Stimulated activated memory B cell treated with anti-CD40 and anti-IgM and Interleukin-4, amounts not matched to agents 10 μg/mL and 1 μg/mL and 100 μg/mL, for 72 hours (primary cell): ENCODE data around the gene INMT.
"Not testable (repeated sequence)": the region's sequence is repeated elsewhere in the genome, so short reads cannot be mapped to it uniquely, and the experiment has no call there.

ENCODE experiments used
- ATAC-seq: fragments of 150-1000 bp; cut with Tn5 transposase; 2 replicates; pipeline ENCODE4 v1.10.0; 2021
- H3K27ac Mint-ChIP-seq: one replicate; pipeline ENCODE4 v1.8.0; 2022; ENCODE audit warnings: mild to moderate bottlenecking, mixed read lengths
- H3K27me3 Mint-ChIP-seq: one replicate; pipeline ENCODE4 v1.8.0; 2022; ENCODE audit warnings: mixed read lengths
- H3K36me3 Mint-ChIP-seq: one replicate; pipeline ENCODE4 v1.8.0; 2022; ENCODE audit warnings: mixed read lengths
- H3K4me1 Mint-ChIP-seq: one replicate; pipeline ENCODE4 v1.8.0; 2022; ENCODE audit warnings: mixed read lengths
- H3K4me3 Mint-ChIP-seq: one replicate; pipeline ENCODE4 v1.8.0; 2022; ENCODE audit warnings: mild to moderate bottlenecking, moderate library complexity, mixed read lengths
- H3K9me3 Mint-ChIP-seq: one replicate; pipeline ENCODE4 v1.8.0; 2022; ENCODE audit warnings: mixed read lengths

INMT gene

GRCh38 chr7:30751696-30752273 is at the start of gene INMT:
INMT (plus strand) TSS chr7:30752135; CDS start chr7:30752151, 16 bp downstream.
- peaks cover 5% of the 10 kb centered on the region for H3K9me3 Mint-ChIP-seq
- H3K27me3 Mint-ChIP-seq = no peaks in the 10 kb centered on the region
- no peak within 1 kb of the TSS for H3K27ac Mint-ChIP-seq
- no peaks in the 10 kb centered on the region for H3K4me1 Mint-ChIP-seq
- ATAC-seq = no peak
- H3K36me3 Mint-ChIP-seq = no peaks in the 10 kb centered on the region
- H3K4me3 Mint-ChIP-seq = no peak within 1 kb of the TSS

GRCh38 chr7:30702200-30702599 is 49.7 kb upstream of the INMT start:
- Mint-ChIP-seq H3K4me3 (no peak overlapping the region), H3K36me3 (no peaks in the 10 kb centered on the region), H3K4me1 (no peaks in the 10 kb centered on the region), H3K27me3 (peaks cover 35% of the 10 kb centered on the region), H3K27ac (no peak overlapping the region), H3K9me3 (no peaks in the 10 kb centered on the region)
- no peak for ATAC-seq

DNA sequence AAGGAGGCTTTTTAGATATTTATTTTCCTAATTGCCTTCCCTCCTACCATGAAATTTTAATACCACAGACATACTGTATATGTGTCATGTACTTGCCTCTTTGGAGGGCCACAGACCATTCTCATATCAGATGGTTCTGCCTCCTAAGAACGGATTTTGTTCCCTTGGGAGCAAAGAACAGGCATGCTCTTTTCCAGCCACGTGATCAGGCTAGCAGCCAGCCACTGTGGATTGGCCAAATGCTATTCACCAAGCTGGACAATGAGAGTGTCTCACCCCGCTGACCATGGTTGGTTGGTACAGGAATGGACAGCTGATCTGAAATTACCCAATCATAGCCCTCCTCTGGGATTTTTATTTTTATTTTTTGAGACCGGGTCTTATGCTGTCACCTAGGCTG is 48.2 kb upstream of the INMT start:
- no peak overlapping the region for H3K4me3 Mint-ChIP-seq
- no peaks in the 10 kb centered on the region for H3K4me1 Mint-ChIP-seq
- H3K36me3 Mint-ChIP-seq = no peaks in the 10 kb centered on the region
- peaks cover 24% of the 10 kb centered on the region for H3K27me3 Mint-ChIP-seq
- H3K27ac Mint-ChIP-seq = no peak overlapping the region
- H3K9me3 Mint-ChIP-seq = no peaks in the 10 kb centered on the region
- ATAC-seq = no peak

DNA sequence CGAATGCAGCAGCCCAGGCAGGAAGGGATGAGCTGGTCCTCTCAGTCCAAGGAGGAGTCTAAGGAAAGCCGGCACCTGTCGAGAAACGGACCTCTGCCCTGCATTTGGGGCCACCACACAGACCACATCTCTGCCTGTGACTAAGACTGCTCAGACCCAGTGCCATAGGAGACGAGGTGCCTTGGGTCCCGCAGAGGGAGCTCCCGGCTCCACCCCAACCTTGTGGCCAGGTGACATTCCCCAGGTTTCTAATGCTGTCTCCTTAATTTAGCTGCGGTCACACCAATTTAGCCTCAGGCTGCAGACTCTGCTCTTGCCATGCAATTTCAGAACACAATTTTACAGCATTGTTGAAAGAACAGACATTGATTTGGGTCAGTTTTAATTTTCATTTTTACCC is 46.9 kb upstream of the INMT start:
- Mint-ChIP-seq H3K4me1 (no peaks in the 10 kb centered on the region), H3K9me3 (no peaks in the 10 kb centered on the region), H3K27ac (no peak overlapping the region), H3K4me3 (no peak overlapping the region), H3K36me3 (no peaks in the 10 kb centered on the region), H3K27me3 (peaks cover 12% of the 10 kb centered on the region)
- no peak for ATAC-seq

- ATAC-seq = no peak
- no peaks in the 10 kb centered on the region for H3K36me3 Mint-ChIP-seq
- no peaks in the 10 kb centered on the region for H3K4me1 Mint-ChIP-seq
- no peak overlapping the region for H3K4me3 Mint-ChIP-seq
- H3K27me3 Mint-ChIP-seq = peaks cover 12% of the 10 kb centered on the region
- H3K9me3 Mint-ChIP-seq = no peaks in the 10 kb centered on the region
- no peak overlapping the region for H3K27ac Mint-ChIP-seq
Measured at GRCh38 chr7:30705596-30705995, 46.3 kb upstream of the INMT start.

- H3K36me3 Mint-ChIP-seq = no peaks in the 10 kb centered on the region
- ATAC-seq = no peak
- H3K9me3 Mint-ChIP-seq = no peaks in the 10 kb centered on the region
- no peak overlapping the region for H3K27ac Mint-ChIP-seq
- peaks cover 12% of the 10 kb centered on the region for H3K27me3 Mint-ChIP-seq
- no peak overlapping the region for H3K4me3 Mint-ChIP-seq
- H3K4me1 Mint-ChIP-seq = no peaks in the 10 kb centered on the region
Measured at GRCh38 chr7:30706316-30706715, 45.6 kb upstream of the INMT start.

- no peaks in the 10 kb centered on the region for H3K9me3 Mint-ChIP-seq
- no peak overlapping the region for H3K4me3 Mint-ChIP-seq
- no peak overlapping the region for H3K27ac Mint-ChIP-seq
- no peaks in the 10 kb centered on the region for H3K4me1 Mint-ChIP-seq
- H3K36me3 Mint-ChIP-seq = no peaks in the 10 kb centered on the region
- no peak for ATAC-seq
- peaks cover 12% of the 10 kb centered on the region for H3K27me3 Mint-ChIP-seq
Measured at GRCh38 chr7:30706908-30707307, 45.0 kb upstream of the INMT start.

- no peak for ATAC-seq
- H3K27me3 Mint-ChIP-seq = peaks cover 12% of the 10 kb centered on the region
- no peaks in the 10 kb centered on the region for H3K36me3 Mint-ChIP-seq
- no peak overlapping the region for H3K4me3 Mint-ChIP-seq
- H3K9me3 Mint-ChIP-seq = no peaks in the 10 kb centered on the region
- H3K4me1 Mint-ChIP-seq = no peaks in the 10 kb centered on the region
- no peak overlapping the region for H3K27ac Mint-ChIP-seq
Measured at GRCh38 chr7:30707391-30708357, 44.3 kb upstream of the INMT start.

DNA sequence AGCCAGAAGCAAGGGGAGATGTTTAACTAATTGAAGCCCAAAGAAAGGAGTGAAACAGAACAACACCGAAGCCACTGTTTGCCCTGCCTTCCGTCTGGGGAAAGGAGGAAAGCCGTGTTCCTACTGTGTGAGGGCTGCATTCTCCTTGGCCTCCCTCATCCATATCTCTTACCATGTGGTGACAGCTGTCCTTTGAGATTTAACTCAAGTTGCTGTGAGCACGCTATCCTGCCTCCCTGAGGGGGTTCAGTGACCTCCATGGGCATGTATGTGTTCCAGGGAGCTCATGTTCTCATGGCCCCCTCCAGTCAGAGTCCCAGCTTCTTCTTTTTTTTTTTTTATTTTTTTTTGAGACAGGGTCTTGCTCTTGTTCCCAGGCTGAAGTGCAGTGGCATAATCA is 43.5 kb upstream of the INMT start:
- Mint-ChIP-seq H3K27ac (no peak overlapping the region), H3K9me3 (no peaks in the 10 kb centered on the region), H3K4me3 (no peak overlapping the region), H3K36me3 (no peaks in the 10 kb centered on the region), H3K4me1 (no peaks in the 10 kb centered on the region), H3K27me3 (peaks cover 12% of the 10 kb centered on the region)
- no peak for ATAC-seq

- Mint-ChIP-seq H3K36me3 (no peaks in the 10 kb centered on the region), H3K27me3 (peaks cover 12% of the 10 kb centered on the region), H3K4me3 (no peak overlapping the region), H3K4me1 (no peaks in the 10 kb centered on the region), H3K9me3 (no peaks in the 10 kb centered on the region), H3K27ac (no peak overlapping the region)
- ATAC-seq = no peak
Measured at GRCh38 chr7:30708983-30709382, 43.0 kb upstream of the INMT start.

- Mint-ChIP-seq H3K4me1 (no peaks in the 10 kb centered on the region), H3K27ac (no peak overlapping the region), H3K27me3 (peaks cover 12% of the 10 kb centered on the region), H3K36me3 (no peaks in the 10 kb centered on the region), H3K9me3 (no peaks in the 10 kb centered on the region), H3K4me3 (no peak overlapping the region)
- ATAC-seq = no peak
Measured at GRCh38 chr7:30709549-30709948, 42.4 kb upstream of the INMT start.

DNA sequence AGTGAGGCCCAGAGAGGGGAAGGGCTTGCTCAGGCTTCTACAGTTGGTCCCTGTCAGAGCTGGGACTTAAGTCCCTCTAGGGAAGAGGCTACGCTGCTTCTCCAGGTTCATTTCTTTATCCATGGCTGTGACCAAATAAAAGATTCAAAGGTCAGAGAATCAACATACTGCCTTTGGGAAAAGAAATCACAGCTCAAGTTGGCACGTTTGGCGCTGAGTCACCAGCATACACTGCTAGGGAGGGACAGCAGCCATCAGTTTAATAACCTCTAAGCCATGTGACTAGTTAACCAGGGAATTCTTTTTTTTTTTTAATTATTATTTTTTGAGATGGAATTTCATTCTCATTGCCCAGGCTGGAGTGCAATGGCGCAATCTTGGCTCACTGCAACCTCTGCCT is 41.3 kb upstream of the INMT start:
- Mint-ChIP-seq H3K4me3 (no peak overlapping the region), H3K9me3 (no peaks in the 10 kb centered on the region), H3K27me3 (peaks cover 12% of the 10 kb centered on the region), H3K4me1 (no peaks in the 10 kb centered on the region), H3K36me3 (no peaks in the 10 kb centered on the region), H3K27ac (no peak overlapping the region)
- no peak for ATAC-seq

GRCh38 chr7:30713392-30713791 is 38.5 kb upstream of the INMT start:
- Mint-ChIP-seq H3K36me3 (peaks cover 5% of the 10 kb centered on the region), H3K27me3 (no peaks in the 10 kb centered on the region), H3K27ac (no peak overlapping the region), H3K4me3 (no peak overlapping the region), H3K4me1 (no peaks in the 10 kb centered on the region), H3K9me3 (peaks cover 6% of the 10 kb centered on the region)
- ATAC-seq = no peak

- Mint-ChIP-seq H3K36me3 (peaks cover 5% of the 10 kb centered on the region), H3K9me3 (peaks cover 9% of the 10 kb centered on the region), H3K27ac (no peak overlapping the region), H3K4me1 (no peaks in the 10 kb centered on the region), H3K4me3 (no peak overlapping the region), H3K27me3 (no peaks in the 10 kb centered on the region)
- no peak for ATAC-seq
Measured at GRCh38 chr7:30714129-30714528, 37.8 kb upstream of the INMT start.

GRCh38 chr7:30717181-30717580 is 34.8 kb upstream of the INMT start:
- Mint-ChIP-seq H3K27ac (no peak overlapping the region), H3K4me3 (no peak overlapping the region), H3K27me3 (no peaks in the 10 kb centered on the region), H3K9me3 (peaks cover 15% of the 10 kb centered on the region), H3K36me3 (peaks cover 14% of the 10 kb centered on the region), H3K4me1 (no peaks in the 10 kb centered on the region)
- ATAC-seq = no peak

GRCh38 chr7:30719434-30719833 is 32.5 kb upstream of the INMT start:
- peaks cover 14% of the 10 kb centered on the region for H3K36me3 Mint-ChIP-seq
- not testable (repeated sequence) for H3K4me1 Mint-ChIP-seq, H3K4me3 Mint-ChIP-seq, H3K27ac Mint-ChIP-seq, ATAC-seq, H3K27me3 Mint-ChIP-seq
- peaks cover 15% of the 10 kb centered on the region for H3K9me3 Mint-ChIP-seq
